Measurements from ENCODE around the gene WDR48. TPM values are rescaled to one million over a fixed set of nuclear protein-coding genes. Genes with fewer than 3 reads are reported as not detected.

The WDR48 gene
- 36.7 TPM for total RNA-seq
- long read RNA-seq, transcript WDR48-201 (19 exons, 3,707 nt), result major isoform, 42 of 53 reads
- long read RNA-seq, partial matches to known transcripts, result 3 of 53 reads
- long read RNA-seq, other reads (novel, unspliced or antisense), result 8 of 53 reads

DNA sequence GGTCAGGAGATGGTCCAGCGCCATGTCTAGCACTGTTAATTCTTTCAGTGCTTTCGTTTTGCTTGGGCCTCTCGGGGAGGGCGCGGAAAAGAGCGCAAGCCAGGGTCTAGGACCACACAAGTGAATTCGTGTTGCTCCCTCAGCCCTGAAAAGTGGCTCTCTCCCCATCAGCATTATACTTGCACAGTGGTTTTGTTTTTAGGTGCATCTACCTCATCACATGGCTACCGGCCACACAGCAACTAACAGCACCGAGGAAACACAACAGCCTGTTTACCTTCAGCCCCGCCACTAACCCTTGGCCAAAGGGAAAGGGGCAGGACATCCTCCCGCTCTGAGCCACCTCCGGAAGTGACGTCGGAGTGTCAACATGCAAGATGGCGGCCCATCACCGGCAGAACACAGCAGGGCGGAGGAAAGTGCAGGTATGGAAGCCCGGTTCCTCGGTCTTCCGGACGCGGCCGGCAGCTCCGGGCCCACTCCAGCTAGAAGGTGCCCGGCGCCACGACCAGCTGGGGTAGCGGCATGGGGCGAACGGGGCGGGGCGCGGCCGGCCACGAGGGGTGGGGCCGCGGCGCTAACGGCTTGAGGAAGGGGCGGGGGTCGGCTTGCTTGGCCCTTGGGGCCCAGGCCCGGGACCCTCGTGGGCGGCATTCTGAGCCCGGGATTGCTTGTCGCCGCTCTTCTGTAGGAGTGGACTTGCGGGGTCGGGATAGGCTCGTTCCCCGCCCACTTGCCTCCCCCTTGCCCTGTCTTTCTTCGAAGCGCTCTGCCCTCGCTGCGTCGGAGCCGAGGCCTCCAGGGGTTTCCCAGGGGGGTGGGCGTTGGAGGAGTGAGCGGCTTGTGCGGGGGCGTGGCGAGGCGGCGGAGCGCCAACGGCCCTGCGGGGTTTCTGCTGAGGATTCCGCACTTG is at the start of gene WDR48, which contains the start of gene SCN11A:
Gene WDR48 (plus strand): TSS at position 368 of the 913 bp plus-strand sequence. CDS start 10 bp downstream, at position 378.
Gene SCN11A (minus strand): TSS at position 296 of the 913 bp plus-strand sequence. CDS start 101,582 bp downstream, outside the sequence.
- no peaks in the 10 kb centered on the region for H3K9me3 ChIP-seq
- intact Hi-C loops (cut with DNase I), result no loop called here
- peak; percentile 96 for DNase-seq
- peak; percentile 98 for ATAC-seq
- peak within 1 kb of the TSS; percentile 95 for H3K27ac ChIP-seq
- peak within 1 kb of the TSS; percentile 94 for H3K4me3 ChIP-seq
- H3K27me3 ChIP-seq, result no peaks in the 10 kb centered on the region
- TF ChIP-seq, protein P1, sequence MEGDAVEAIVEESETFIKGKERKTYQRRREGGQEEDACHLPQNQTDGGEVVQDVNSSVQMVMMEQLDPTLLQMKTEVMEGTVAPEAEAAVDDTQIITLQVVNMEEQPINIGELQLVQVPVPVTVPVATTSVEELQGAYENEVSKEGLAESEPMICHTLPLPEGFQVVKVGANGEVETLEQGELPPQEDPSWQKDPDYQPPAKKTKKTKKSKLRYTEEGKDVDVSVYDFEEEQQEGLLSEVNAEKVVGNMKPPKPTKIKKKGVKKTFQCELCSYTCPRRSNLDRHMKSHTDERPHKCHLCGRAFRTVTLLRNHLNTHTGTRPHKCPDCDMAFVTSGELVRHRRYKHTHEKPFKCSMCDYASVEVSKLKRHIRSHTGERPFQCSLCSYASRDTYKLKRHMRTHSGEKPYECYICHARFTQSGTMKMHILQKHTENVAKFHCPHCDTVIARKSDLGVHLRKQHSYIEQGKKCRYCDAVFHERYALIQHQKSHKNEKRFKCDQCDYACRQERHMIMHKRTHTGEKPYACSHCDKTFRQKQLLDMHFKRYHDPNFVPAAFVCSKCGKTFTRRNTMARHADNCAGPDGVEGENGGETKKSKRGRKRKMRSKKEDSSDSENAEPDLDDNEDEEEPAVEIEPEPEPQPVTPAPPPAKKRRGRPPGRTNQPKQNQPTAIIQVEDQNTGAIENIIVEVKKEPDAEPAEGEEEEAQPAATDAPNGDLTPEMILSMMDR (IDR thresholded peaks at IDR 0.05), result no peak
- H3K36me3 ChIP-seq, result no peaks in the 10 kb centered on the region
- peaks cover 14% of the 10 kb centered on the region for H3K4me1 ChIP-seq

DNA sequence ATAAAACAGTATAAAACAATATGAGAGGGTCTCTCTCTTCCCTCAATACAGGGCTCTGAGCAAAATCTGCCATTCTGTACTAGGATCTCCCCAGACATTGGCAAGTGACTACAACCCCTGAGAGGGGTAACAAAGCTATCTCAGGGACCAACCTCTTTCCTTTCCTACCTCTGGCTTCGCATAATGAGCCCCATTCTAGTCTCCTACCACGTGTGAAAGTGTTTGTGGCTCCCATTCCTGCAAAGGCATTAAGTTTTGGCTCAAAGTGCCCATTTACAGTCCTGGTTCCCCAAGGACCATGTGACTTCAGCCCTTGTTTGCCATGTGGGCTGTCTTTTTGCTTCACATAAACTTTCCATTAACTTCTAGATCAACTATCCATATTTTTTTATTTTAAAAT is 46.5 kb upstream of the WDR48 start:
- no peak for DNase-seq
- Histone ChIP-seq H3K36me3 (no peaks in the 10 kb centered on the region), H3K4me3 (no peak overlapping the region), H3K4me1 (no peaks in the 10 kb centered on the region), H3K27ac (no peak overlapping the region), H3K27me3 (no peaks in the 10 kb centered on the region), H3K9me3 (no peaks in the 10 kb centered on the region)
- no peak for ATAC-seq
- intact Hi-C loops (cut with DNase I), result no loop called here
- TF ChIP-seq, protein P1 (IDR thresholded peaks at IDR 0.05), result no peak

DNA sequence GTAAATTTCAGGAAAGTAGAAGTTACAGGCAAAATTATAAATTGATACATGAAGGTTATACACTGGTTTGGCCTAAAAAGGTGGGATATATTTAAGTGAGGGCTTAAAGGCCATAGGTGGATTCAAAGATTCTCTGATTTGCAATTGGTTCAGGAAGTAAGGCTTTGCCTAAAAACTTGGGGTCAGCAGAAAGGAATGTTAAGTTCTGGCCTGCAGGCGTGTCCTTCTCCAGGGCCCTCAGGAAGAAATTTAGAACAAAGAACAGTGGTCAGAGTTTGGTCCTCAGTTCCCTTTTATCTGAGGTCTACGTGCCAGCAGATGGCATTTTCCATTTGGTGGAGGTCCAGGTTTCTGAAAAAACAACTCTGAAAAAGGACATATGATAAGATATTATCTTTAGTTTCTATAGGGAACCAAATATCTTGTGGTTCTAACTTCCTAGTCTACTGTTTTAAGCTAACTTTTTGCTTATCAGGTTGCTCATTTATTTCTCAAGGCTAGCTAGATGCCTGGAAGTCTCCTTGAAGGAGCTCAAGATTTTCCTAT is 40.6 kb upstream of the WDR48 start:
- DNase-seq (no peak), ATAC-seq (no peak)
- H3K4me1 ChIP-seq, result no peaks in the 10 kb centered on the region
- TF ChIP-seq, protein P1 (IDR thresholded peaks at IDR 0.05), result no peak
- no peaks in the 10 kb centered on the region for H3K27me3 ChIP-seq
- no peak overlapping the region for H3K27ac ChIP-seq
- H3K4me3 ChIP-seq, result no peak overlapping the region
- no peaks in the 10 kb centered on the region for H3K36me3 ChIP-seq
- intact Hi-C loops (cut with DNase I), result no loop called here
- no peaks in the 10 kb centered on the region for H3K9me3 ChIP-seq

DNA sequence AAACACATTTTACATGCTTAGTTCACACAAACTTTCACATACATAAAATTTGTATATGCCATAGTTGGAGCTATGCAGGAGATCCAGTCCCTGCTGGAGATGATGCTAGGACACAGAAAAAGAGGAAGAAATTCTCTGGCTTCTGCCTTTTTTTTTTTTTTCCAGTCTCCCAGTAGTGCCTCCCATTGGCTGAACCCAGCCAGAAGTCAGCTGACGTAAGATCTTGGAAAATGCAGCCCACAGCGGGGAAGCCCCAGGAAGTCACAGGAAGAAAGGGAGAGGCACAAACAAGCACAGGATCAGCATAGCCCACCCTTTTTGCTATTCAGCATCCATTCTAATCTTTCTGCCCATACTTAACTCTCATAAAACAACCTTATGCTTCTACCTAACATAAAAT is 38.5 kb upstream of the WDR48 start:
- TF ChIP-seq, protein P1 (IDR thresholded peaks at IDR 0.05), result no peak
- no peak overlapping the region for H3K4me3 ChIP-seq
- no peaks in the 10 kb centered on the region for H3K9me3 ChIP-seq
- no peak for DNase-seq
- H3K36me3 ChIP-seq, result no peaks in the 10 kb centered on the region
- H3K27ac ChIP-seq, result no peak overlapping the region
- no peaks in the 10 kb centered on the region for H3K4me1 ChIP-seq
- ATAC-seq, result no peak
- H3K27me3 ChIP-seq, result no peaks in the 10 kb centered on the region
- intact Hi-C loops (cut with DNase I), result no loop called here

DNA sequence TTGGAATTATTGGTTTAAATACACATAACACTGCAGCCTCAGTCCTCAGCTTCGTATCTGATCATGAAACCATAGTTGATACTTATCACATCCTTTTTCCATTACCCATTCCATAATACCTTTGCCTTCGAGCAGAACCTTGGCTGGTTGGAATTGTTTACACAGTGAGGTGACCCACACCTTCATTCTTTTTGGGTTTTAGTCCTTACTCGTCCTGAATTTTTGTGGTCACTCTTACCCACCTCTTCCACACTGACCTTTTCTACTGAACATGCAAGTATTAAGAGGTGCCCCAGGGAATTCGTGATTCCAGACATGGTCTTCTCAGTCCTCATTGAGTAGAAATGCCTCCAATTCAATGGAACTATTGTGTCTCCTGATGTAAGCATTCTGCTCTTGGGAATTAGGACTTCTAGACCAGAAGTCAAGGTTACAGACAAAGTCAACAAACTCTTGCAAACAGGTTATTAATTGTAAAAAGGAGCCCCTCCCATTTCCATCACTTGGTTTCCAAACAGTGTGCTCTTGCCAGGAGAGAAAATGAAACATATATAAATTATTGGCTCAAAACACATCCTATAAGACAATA is 37.8 kb upstream of the WDR48 start:
- Histone ChIP-seq H3K9me3 (no peaks in the 10 kb centered on the region), H3K4me3 (no peak overlapping the region), H3K36me3 (no peaks in the 10 kb centered on the region), H3K27me3 (no peaks in the 10 kb centered on the region), H3K27ac (no peak overlapping the region), H3K4me1 (no peaks in the 10 kb centered on the region)
- intact Hi-C loops (cut with DNase I), result no loop called here
- TF ChIP-seq, protein P1 (IDR thresholded peaks at IDR 0.05), result no peak
- DNase-seq (no peak), ATAC-seq (no peak)

Data from upper lobe of right lung (tissue), 1 donor.